Stimulated activated CD4-positive, alpha-beta T cell treated with anti-CD3 and anti-CD28 coated beads, Interleukin-1b, Interleukin-23, amount 100 ng/mL, for 4 hours (primary cell): ENCODE measurements around the gene PIGW.

Experiments used
- DNase-seq, 2 donors: peaks; one replicate each; pipeline ENCODE4 v3.0.0-alpha.2; 2020; ENCODE audit warnings: low read depth in 2 of 2

PIGW gene

GRCh38 chr17:36545465-36546417, 11.0 kb downstream of the PIGW start:
- DNase-seq: peak; percentile 90 to 92

GRCh38 chr17:36546418-36547093, 11.8 kb downstream of the PIGW start:
- DNase-seq: no peak

- no peak for DNase-seq
Measured at GRCh38 chr17:36547776-36548175, 13.0 kb downstream of the PIGW start.

- no peak for DNase-seq
Measured at GRCh38 chr17:36550491-36551417, 16.0 kb downstream of the PIGW start.

GRCh38 chr17:36553459-36553858, 18.7 kb downstream of the PIGW start:
- DNase-seq: no peak

GRCh38 chr17:36566081-36566480, 31.3 kb downstream of the PIGW start:
- DNase-seq: no peak

- DNase-seq: no peak
Measured at GRCh38 chr17:36575028-36575427, 40.2 kb downstream of the PIGW start.

- no peak for DNase-seq
Measured at GRCh38 chr17:36576793-36577192, 42.0 kb downstream of the PIGW start.

- DNase-seq: no peak
Measured at GRCh38 chr17:36578671-36579070, 43.9 kb downstream of the PIGW start.

GRCh38 chr17:36583787-36584186, 49.0 kb downstream of the PIGW start:
- DNase-seq: no peak

GRCh38 chr17:36586138-36586537, 51.4 kb downstream of the PIGW start:
- no peak for DNase-seq
